ENCODE results near the gene MED28.

- no peak for TF ChIP-seq CTCF (conservative IDR thresholded peaks at IDR 0.05)
- no peak for TF ChIP-seq EZH2 (IDR thresholded peaks at IDR 0.05; ENCODE audit: low read depth)
These were observed 50.9 kb downstream of the MED28 start for GRCh38 chr4:17665346-17665745.

Data from PC-9 (cell line).